HG02973 (cell line): ENCODE data around the gene DDX28.

Experiments
- ATAC-seq: cut with Tn5 transposase; IDR thresholded peaks from one replicate; pipeline ENCODE4 v1.9.1; 2021; ENCODE audit warnings: moderate library complexity; ENCODE audit not compliant: unreplicated experiment

Gene DDX28

GRCh38 chr16:68022728-68023537, at the start of gene DDX28, which contains the start of gene DUS2:
Gene DDX28, minus strand, starts transcription at chr16:68023232. Its CDS starts 30 bp downstream, at chr16:68023202.
Gene DUS2, plus strand, starts transcription at chr16:68023284. Its CDS starts 14,740 bp downstream, at chr16:68038024.
- ATAC-seq = peak; percentile 74

DNA sequence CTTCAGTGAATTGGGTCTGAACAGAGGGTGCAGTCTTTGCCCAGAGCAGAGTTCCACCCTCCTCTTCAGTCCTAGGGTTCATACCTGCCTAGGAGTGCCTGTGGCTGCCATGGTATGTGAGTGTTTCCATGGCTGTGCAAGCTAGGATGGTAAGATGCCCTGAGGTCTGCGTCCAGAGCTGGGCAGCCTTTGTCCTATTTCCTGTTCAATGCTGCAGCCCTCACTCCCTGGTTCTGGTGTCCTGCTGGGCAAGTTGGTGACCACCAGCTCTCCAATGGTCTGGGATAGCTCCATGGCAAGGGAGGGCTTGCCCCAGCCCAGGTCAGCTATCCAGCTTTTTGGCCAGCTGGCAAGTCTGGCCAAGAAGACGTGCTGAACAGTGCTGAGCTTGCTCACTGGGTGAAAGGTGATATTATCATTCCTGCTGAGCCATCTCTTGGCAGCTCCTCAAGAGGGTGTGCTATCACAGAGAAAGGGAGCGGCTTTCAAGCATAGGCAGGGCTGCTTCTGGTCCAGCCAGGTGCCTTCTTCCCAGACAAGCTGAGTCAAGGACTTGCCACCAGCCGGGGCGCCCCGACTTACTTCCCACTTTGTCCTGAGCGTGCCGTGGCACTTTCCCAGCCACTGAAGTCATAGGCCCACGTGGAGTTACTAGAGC, 49.1 kb upstream of the DDX28 start:
- no peak for ATAC-seq

GRCh38 chr16:68071518-68071901, 48.5 kb upstream of the DDX28 start:
- no peak for ATAC-seq

GRCh38 chr16:68070806-68071517, 47.9 kb upstream of the DDX28 start:
- no peak for ATAC-seq

DNA sequence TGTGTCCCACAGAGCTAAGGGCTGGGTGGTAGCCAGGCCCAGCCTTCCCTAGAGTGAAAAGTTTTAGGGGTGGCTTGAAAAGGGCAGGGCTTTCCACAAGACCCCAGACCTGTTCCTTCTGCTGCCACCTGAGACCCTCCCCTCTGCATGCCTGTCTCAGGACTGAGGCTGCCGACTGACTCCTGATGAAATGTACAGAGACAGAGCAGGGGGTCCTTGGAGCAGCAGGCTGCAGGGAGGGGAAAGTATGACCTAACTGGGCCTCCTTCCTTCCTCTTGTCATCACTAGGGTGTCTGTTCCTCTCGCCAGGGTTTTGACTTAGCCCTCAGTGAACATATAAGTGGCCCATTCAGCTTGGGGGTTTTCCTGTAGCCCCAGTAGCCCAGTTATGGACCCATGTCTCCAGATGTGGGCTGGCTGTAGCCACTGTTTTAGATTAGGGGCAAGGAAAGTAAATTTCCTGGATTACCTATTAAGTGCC, 47.3 kb upstream of the DDX28 start:
- ATAC-seq = no peak

DNA sequence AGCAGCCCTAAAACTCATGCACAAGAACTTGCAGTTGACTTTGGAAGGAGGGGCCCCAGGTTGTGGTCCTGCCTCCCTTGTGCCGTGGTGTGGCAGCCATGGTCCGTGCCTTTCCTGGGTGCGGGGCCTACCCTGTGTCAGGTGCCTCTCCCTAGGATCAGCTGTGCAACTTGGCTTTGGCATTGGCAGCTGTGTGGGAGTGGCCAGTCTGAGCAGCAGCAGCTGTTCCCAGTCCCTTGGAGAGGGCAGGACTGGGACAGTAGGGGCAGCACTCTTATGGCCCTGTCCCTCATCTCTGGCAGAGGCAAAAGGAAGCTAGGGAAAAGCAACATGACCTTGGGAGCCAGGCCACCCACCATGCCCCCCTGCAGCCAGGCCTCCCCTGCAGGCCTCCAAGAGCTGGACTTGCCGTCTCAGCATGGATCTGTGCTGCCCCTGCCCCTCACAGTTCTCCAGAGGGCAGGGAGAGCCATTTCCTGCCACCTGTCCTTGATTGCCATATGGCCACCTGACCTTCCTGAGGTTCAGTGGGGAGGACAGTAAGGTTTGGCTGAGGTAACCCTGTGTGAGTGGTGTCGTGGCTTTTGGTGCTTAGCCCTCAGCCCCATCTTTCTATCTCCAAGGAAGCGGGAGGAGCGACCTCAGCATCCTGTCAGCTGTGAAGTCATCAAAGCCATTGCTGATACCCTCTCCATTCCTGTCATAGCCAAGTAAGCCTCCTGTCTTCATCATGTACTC, 46.6 kb upstream of the DDX28 start:
- no peak for ATAC-seq

GRCh38 chr16:68068926-68069325, 45.9 kb upstream of the DDX28 start:
- ATAC-seq = no peak

DNA sequence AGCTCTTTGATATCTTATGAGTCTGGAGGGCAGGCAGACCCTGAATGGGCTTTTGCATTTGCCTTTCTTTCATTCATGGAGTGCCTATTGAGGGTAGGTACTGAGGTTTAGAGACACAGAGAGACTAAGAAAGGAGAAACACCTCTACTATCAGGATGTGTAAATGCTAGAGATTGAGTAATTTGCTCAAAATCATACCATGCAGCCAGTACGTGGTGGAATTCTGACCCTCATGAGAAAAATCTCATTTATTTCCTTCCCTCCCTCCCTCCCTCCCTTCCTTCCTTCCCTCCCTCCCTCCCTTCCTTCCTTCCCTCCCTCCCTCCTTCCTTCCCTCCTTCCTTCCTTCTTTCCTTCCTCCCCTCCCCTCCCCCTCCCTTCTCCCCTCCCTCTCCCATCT, 43.7 kb upstream of the DDX28 start:
- no peak for ATAC-seq

DNA sequence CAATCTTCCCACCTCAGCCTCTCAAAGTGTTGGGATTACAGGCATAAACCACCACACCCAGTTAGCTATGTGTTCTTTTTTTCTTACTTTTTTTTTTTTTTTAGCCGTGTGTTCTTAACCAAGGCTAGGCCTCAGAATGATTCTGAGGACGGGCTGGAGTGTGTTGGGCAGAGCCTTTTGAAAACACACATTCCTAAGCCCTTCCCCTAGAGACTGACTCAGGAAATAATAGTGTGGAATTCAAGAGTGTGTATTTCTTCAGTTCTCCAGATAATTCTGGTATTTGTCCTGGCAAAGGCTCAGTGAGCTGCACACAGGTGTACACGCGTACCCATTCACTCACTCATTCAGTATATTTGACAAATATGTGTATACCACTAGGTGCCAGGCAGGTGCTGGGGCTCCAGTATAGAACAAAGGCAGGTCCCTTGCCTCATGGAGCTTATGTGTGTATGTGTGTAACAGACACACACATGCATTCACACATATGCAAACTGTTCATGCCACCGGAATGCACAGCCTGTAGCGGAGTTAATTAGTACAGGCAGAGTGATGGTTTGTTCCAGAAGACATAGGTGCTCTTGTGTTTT, 42.8 kb upstream of the DDX28 start:
- ATAC-seq = no peak

DNA sequence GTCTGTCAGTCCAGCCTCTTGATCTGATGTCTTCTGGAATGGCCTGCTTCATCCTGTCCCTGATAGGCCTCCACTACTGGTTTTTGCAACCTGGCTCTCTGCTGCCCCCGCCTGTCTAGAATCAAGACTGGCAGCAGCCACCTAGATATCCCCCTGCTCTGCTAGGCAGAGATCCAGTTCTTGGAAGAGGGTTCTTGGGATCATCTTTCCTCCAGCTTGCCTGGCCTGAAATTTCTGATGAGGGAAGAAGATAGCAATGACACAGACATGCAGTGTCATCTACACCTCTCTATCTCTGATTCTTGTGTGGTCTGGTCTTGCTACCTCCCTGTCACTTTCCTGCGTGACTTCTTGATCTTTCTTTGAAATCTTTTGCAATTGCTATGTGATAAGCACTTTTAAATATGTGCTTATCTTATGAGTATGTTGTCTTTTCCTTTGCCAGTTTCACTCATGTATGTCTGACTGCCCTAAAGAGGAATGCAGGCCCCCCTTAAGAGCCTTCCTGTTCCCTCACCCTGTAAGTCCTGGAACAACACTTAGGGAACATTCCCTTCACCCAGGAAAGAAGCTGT, 41.8 kb upstream of the DDX28 start:
- no peak for ATAC-seq

- no peak for ATAC-seq
Measured at GRCh38 chr16:68062910-68063393, 39.9 kb upstream of the DDX28 start.

DNA sequence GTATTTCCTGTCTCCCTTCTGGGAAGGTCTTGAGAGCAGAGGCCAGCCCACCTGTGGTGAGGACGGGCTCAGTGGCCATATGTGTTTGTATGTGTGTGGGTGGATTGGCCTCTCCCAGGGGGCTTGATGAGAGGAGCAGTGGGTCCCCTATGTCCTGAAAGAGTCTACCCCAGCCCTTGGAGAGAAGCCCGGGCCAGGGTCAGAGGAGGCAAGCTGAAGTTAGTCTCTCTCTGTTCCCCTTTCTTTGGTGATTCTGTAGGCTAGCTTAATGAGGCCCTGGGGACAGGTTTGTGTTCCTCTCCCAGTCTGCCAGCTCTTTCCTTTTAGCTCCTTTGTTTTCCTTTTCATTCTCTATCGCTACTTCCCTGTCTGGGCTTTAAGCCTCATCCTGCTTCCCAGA, 38.4 kb upstream of the DDX28 start:
- no peak for ATAC-seq

DNA sequence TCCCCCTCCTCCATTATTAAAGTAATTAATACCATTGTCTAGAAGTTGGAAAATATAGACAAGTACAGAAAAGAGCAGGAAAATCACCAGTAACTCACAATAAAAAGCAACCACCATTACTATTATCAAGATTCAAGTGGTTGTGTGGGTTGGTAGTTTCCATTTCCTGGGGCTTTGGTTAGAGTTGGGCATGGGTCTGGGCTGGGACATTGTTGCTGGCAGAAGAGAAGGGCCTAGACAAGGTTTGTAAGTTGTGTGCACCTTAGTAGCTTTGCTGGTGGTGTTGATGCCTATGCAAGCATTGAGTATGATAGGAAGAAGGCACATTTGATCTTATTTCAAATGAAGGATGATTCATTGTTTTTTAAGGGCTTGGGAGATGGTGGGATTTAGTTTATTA, 36.8 kb upstream of the DDX28 start:
- ATAC-seq = no peak

DNA sequence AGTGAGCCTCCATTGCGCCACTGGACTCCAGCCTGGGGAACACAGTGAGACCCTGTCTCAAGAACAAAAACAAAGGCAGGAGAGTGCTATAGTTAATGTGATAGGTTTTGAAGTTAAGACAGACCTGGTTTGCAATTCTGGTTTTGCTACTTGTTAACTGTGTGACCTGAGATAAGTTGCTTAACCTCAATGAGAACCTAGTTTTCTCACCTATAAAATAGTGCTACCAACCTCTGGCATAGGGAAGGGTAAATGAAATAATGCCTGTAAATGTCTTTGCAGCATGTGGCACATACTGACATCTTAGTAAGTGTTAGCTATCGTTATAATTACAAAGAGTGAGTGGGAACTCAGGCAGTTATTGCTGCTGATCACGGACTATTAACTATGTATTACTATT, 32.4 kb upstream of the DDX28 start:
- ATAC-seq = no peak

DNA sequence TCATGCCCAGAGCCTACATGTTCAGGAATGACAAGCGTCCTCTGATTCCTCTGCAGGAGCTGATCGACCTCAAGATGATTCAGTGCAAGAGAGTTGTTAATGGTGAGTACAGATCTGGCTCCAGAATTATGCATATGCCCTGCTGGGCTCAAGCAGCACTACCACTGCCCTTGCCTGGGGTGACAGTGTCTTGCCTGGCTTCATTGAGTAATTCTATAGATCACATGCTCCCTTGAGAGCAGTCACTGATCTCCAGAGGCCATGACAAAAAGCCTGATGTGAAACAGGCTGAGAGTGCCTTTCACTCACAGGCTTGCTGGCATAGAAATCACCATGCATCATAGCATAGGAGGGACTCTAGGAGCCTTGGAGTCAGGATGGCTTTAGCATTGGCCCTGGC, 26.4 kb upstream of the DDX28 start:
- ATAC-seq = no peak

DNA sequence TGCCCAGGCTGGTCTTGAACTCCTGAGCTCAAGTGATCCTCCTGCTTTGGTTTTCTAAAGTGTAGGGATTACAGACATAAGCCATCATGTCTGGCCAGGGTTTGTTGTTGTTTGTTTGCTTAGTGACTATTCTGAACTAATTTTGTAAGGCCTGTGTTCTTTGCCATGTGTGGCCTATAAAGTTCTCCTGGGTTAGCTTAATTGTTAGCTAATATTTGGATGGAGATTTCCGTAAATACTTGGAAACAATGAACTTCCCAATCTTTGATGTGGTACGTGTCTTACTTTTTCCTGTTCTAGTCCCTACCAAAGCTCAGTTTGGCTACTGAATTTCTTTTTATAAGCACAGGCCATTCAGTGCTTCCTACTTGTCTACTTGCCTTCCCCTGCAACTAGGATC, 25.0 kb upstream of the DDX28 start:
- no peak for ATAC-seq

- no peak for ATAC-seq
Measured at GRCh38 chr16:68046106-68046505, 23.1 kb upstream of the DDX28 start.

- ATAC-seq = no peak
Measured at GRCh38 chr16:68041783-68042182, 18.8 kb upstream of the DDX28 start.

DNA sequence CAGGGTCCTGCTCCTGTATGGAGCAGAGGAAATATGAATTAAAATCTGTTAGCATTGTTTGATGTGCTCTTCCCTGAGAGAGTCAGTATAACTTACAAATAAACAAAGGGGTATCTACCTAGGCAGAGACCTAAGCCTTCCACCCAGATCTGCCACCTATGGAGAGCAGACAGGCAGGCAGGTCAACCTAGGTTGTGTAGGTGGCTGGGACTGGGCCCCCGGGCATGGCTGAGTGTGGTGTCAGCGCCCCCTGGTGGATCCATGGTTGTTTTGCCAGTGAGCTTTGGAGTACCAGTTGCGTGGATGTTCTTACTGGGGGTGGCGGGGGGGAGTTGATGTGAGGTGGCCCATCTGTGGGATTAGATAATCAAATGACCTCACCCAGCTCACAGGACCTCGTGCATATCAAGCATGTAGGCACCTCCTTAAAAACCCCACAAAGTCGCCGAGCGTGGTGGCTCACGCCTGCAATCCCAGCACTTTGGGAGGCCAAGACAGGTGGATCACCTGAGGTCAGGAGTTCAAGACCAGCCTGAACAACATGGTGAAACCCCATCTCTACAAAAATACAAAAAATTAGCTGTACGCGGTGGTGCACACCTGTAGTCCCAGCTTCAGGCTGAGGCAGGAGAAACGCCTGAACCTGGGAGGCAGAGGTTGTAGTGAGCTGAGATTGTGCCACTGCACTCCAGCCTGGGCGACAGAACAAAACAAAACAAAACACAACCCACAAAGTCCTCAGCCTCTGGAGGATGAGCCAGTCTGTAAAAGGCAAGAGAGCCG, 17.7 kb upstream of the DDX28 start:
- no peak for ATAC-seq
